RWPE2 (cell line): ENCODE measurements around the gene BRINP2.

Source experiments
- ATAC-seq: fragments of 200-7000 bp; cut with Tn5 transposase; 3 replicates; pipeline ENCODE4 v1.9.1; 2021; ENCODE audit warnings: low read depth
- DNase-seq: peaks from one replicate; pipeline ENCODE4 v3.0.0-alpha.2; 2020; ENCODE audit warnings: low spot score
- H3K27ac ChIP-seq: fragments of 450-650 bp; 2 replicates; pipeline ENCODE4 v1.5.1; 2017; ENCODE audit warnings: mild to moderate bottlenecking; ENCODE audit not compliant: poor library complexity, severe bottlenecking
- H3K27me3 ChIP-seq: fragments of 250-450 bp; sonication (Bioruptor Pico); 2 replicates; pipeline ENCODE4 v1.5.1; 2021; ENCODE audit warnings: mild to moderate bottlenecking, moderate library complexity; ENCODE audit not compliant: insufficient read depth, poor library complexity, severe bottlenecking
- H3K36me3 ChIP-seq: fragments of 250-450 bp; sonication (Bioruptor Pico); 2 replicates; pipeline ENCODE4 v1.5.1; 2020; ENCODE audit warnings: low read depth, mild to moderate bottlenecking, moderate library complexity
- H3K4me1 ChIP-seq: fragments of 250-450 bp; sonication (Bioruptor Pico); 2 replicates; pipeline ENCODE4 v1.5.1; 2021; ENCODE audit warnings: mild to moderate bottlenecking, moderate library complexity; ENCODE audit not compliant: insufficient read depth, poor library complexity, severe bottlenecking
- H3K4me3 ChIP-seq: fragments of 250-450 bp; sonication (Bioruptor Pico); 2 replicates; pipeline ENCODE4 v1.5.1; 2021; ENCODE audit warnings: mild to moderate bottlenecking, moderate library complexity; ENCODE audit not compliant: severe bottlenecking
- H3K9me3 ChIP-seq: fragments of 250-450 bp; sonication (Bioruptor Pico); 2 replicates; pipeline ENCODE4 v1.5.1; 2021; ENCODE audit warnings: mild to moderate bottlenecking, moderate library complexity; ENCODE audit not compliant: severe bottlenecking
- CTCF ChIP-seq: fragments of 450-650 bp; IDR thresholded peaks from one replicate; pipeline ENCODE4 v1.5.1; 2017; ENCODE audit warnings: mild to moderate bottlenecking, moderate library complexity; ENCODE audit not compliant: poor library complexity, severe bottlenecking

Gene BRINP2

GRCh38 chr1:177170756-177171535, at the start of gene BRINP2:
BRINP2 (plus strand) TSS chr1:177170958; CDS start chr1:177229877, 58,919 bp downstream.
- H3K9me3 ChIP-seq = no peaks in the 10 kb centered on the region
- H3K36me3 ChIP-seq = no peaks in the 10 kb centered on the region
- peak; percentile 70 for ATAC-seq
- no peak for DNase-seq
- no peaks in the 10 kb centered on the region for H3K4me1 ChIP-seq
- no peak within 1 kb of the TSS for H3K27ac ChIP-seq
- H3K27me3 ChIP-seq = peaks cover 74% of the 10 kb centered on the region
- no peak for TF ChIP-seq CTCF
- H3K4me3 ChIP-seq = no peak within 1 kb of the TSS

- no peak for ATAC-seq
- no peaks in the 10 kb centered on the region for H3K9me3 ChIP-seq
- DNase-seq = no peak
- no peaks in the 10 kb centered on the region for H3K4me1 ChIP-seq
- H3K4me3 ChIP-seq = no peak overlapping the region
- H3K36me3 ChIP-seq = no peaks in the 10 kb centered on the region
- no peaks in the 10 kb centered on the region for H3K27me3 ChIP-seq
- H3K27ac ChIP-seq = no peak overlapping the region
- TF ChIP-seq CTCF = no peak
Measured at GRCh38 chr1:177122461-177123251, 48.1 kb upstream of the BRINP2 start.

- no peak for ATAC-seq
- DNase-seq = no peak
- peaks cover 3% of the 10 kb centered on the region for H3K27me3 ChIP-seq
- no peaks in the 10 kb centered on the region for H3K36me3 ChIP-seq
- no peaks in the 10 kb centered on the region for H3K4me1 ChIP-seq
- no peak overlapping the region for H3K4me3 ChIP-seq
- TF ChIP-seq CTCF = no peak
- no peak overlapping the region for H3K27ac ChIP-seq
- H3K9me3 ChIP-seq = no peaks in the 10 kb centered on the region
Measured at GRCh38 chr1:177124577-177125278, 46.0 kb upstream of the BRINP2 start.

GRCh38 chr1:177126267-177126666, 44.5 kb upstream of the BRINP2 start:
- Histone ChIP-seq H3K4me1 (no peaks in the 10 kb centered on the region), H3K4me3 (no peak overlapping the region), H3K9me3 (no peaks in the 10 kb centered on the region), H3K27me3 (peaks cover 3% of the 10 kb centered on the region), H3K27ac (no peak overlapping the region), H3K36me3 (no peaks in the 10 kb centered on the region)
- no peak for TF ChIP-seq CTCF
- DNase-seq = no peak
- no peak for ATAC-seq
